GM20000 (cell line): ENCODE measurements around the gene ZNF322.

Source experiments
- DNase-seq: peaks from one replicate; pipeline ENCODE4 v3.0.0; 2012; ENCODE audit warnings: low spot score
- CTCF ChIP-seq: IDR thresholded peaks from 2 replicates; pipeline ENCODE4 v1.5.1; 2012; ENCODE audit warnings: mild to moderate bottlenecking, control low read depth; ENCODE audit errors: extremely low read depth, missing control alignments

Gene ZNF322

GRCh38 chr6:26604026-26604425 is 55.5 kb downstream of the ZNF322 start:
- DNase-seq, result no peak
- no peak for TF ChIP-seq CTCF

GRCh38 chr6:26602262-26602661 is 57.3 kb downstream of the ZNF322 start:
- no peak for DNase-seq
- TF ChIP-seq CTCF, result no peak

GRCh38 chr6:26600759-26601158 is 58.8 kb downstream of the ZNF322 start:
- no peak for DNase-seq
- no peak for TF ChIP-seq CTCF

GRCh38 chr6:26599591-26599990 is 60.0 kb downstream of the ZNF322 start:
- no peak for DNase-seq
- TF ChIP-seq CTCF, result no peak

- no peak for DNase-seq
- TF ChIP-seq CTCF, result no peak
These were observed 60.4 kb downstream of the ZNF322 start for GRCh38 chr6:26599134-26599533.

- no peak for TF ChIP-seq CTCF
- DNase-seq, result no peak
These were observed 61.3 kb downstream of the ZNF322 start for GRCh38 chr6:26598267-26598666.

- DNase-seq, result no peak
- no peak for TF ChIP-seq CTCF
These were observed 61.7 kb downstream of the ZNF322 start for GRCh38 chr6:26597821-26598220.
